ENCODE results near the gene NFE2.

Gene NFE2

GRCh38 chr12:54303640-54304039 is 2.8 kb upstream of the NFE2 start:
- H2AK5ac ChIP-seq (ENCODE audit: low read length): no peak overlapping the region
- no peak overlapping the region for H2BK12ac ChIP-seq (ENCODE audit: low read length)
- H4K91ac ChIP-seq (ENCODE audit: low read depth, low read length): no peak overlapping the region
- no peak overlapping the region for H4K8ac ChIP-seq (ENCODE audit: low read depth, low read length)
- no peak overlapping the region for H2BK5ac ChIP-seq (ENCODE audit: low read depth, low read length, poor library complexity)
- no peak overlapping the region for H3K23ac ChIP-seq (ENCODE audit: low read length)
- H3K4ac ChIP-seq (ENCODE audit: low read depth, low read length): no peak overlapping the region
- H2AFZ ChIP-seq (ENCODE audit: insufficient read depth, low read length, poor library complexity): no peak overlapping the region
- DNase-seq: no peak
- no peaks in the 10 kb centered on the region for H3K36me3 ChIP-seq (ENCODE audit: control insufficient read depth in 1 of 2, insufficient read depth in 2 of 2, low read length in 2 of 2)
- no peak overlapping the region for H3K18ac ChIP-seq (ENCODE audit: low read length)
- H3K27me3 ChIP-seq (ENCODE audit: insufficient read depth, low read length): no peaks in the 10 kb centered on the region
- H3K4me1 ChIP-seq (ENCODE audit: control insufficient read depth in 1 of 2, insufficient read depth in 2 of 2, low read length in 2 of 2): peaks cover 18 to 19% of the 10 kb centered on the region in 2 experiments
- no peak overlapping the region for H3K14ac ChIP-seq (ENCODE audit: low read length)
- no peak overlapping the region for H3K9ac ChIP-seq (ENCODE audit: low read length)
- H3K4me2 ChIP-seq (ENCODE audit: low read length): no peak overlapping the region
- H3K79me2 ChIP-seq (ENCODE audit: control insufficient read depth, insufficient read depth, low read length, poor library complexity): no peaks in the 10 kb centered on the region
- no peak overlapping the region for H2BK120ac ChIP-seq (ENCODE audit: insufficient read depth, low read length, poor library complexity)
- no peaks in the 10 kb centered on the region for H3K9me3 ChIP-seq (ENCODE audit: insufficient read depth, low read depth, low read length)
- peaks cover 5% of the 10 kb centered on the region for H3K79me1 ChIP-seq (ENCODE audit: low read length)
- H3K4me3 ChIP-seq (ENCODE audit: low read depth, low read length): no peak overlapping the region
- no peak overlapping the region for H3K27ac ChIP-seq (ENCODE audit: low read depth, low read length)
- H4K12ac ChIP-seq (ENCODE audit: low read depth, low read length): no peak overlapping the region

GRCh38 chr12:54301428-54302048 is 723 bp upstream of the NFE2 start:
- H3K18ac ChIP-seq (ENCODE audit: low read length): no peak overlapping the region
- H3K36me3 ChIP-seq (ENCODE audit: control insufficient read depth in 1 of 2, insufficient read depth in 2 of 2, low read length in 2 of 2): no peaks in the 10 kb centered on the region
- H3K27me3 ChIP-seq (ENCODE audit: insufficient read depth, low read length): no peaks in the 10 kb centered on the region

DNA sequence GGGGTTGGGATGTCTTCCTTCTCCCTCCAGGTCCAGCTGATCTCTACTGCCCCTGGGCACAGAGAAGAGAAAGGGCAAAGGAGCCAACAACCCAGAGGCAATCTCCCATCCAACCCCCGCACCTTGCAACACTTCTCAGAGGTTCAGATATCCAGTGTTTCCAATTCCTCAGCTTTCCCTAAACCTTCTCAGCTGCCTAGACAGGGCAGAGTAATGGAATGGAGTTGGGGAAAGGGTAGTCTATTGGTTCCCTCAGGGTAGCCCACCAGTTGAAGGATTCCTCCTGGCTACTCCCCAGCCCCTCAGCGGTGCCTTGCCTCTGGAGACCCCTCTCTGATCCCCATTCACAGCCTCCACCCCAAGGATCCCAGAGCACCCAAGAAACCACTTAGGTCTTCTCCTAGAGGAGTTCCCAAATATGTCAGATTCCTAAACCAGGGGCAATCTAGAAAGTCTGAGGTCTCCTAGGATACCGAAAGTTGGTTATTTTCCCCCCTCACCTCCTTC is 537 bp downstream of the NFE2 start:
- H3K79me1 ChIP-seq (ENCODE audit: low read length): peaks cover 5% of the 10 kb centered on the region
- H3K18ac ChIP-seq (ENCODE audit: low read length): no peak overlapping the region
- H3K4me2 ChIP-seq (ENCODE audit: low read length): peak overlapping the region; percentile 46
- no peak for DNase-seq
- H2BK5ac ChIP-seq (ENCODE audit: low read depth, low read length, poor library complexity): no peak overlapping the region
- H3K27me3 ChIP-seq (ENCODE audit: insufficient read depth, low read length): no peaks in the 10 kb centered on the region
- H2BK120ac ChIP-seq (ENCODE audit: insufficient read depth, low read length, poor library complexity): no peak overlapping the region
- no peaks in the 10 kb centered on the region for H3K9me3 ChIP-seq (ENCODE audit: insufficient read depth, low read depth, low read length)
- H2AK5ac ChIP-seq (ENCODE audit: low read length): peak overlapping the region; percentile 12
- no peak overlapping the region for H3K27ac ChIP-seq (ENCODE audit: low read depth, low read length)
- H3K36me3 ChIP-seq (ENCODE audit: control insufficient read depth in 1 of 2, insufficient read depth in 2 of 2, low read length in 2 of 2): no peaks in the 10 kb centered on the region
- no peak overlapping the region for H3K4ac ChIP-seq (ENCODE audit: low read depth, low read length)
- H3K79me2 ChIP-seq (ENCODE audit: control insufficient read depth, insufficient read depth, low read length, poor library complexity): no peaks in the 10 kb centered on the region
- no peak overlapping the region for H4K8ac ChIP-seq (ENCODE audit: low read depth, low read length)
- no peak overlapping the region for H4K12ac ChIP-seq (ENCODE audit: low read depth, low read length)
- peaks cover 18 to 19% of the 10 kb centered on the region in 2 experiments for H3K4me1 ChIP-seq (ENCODE audit: control insufficient read depth in 1 of 2, insufficient read depth in 2 of 2, low read length in 2 of 2)
- no peak overlapping the region for H3K23ac ChIP-seq (ENCODE audit: low read length)
- peak overlapping the region; percentile 37 for H2BK12ac ChIP-seq (ENCODE audit: low read length)
- H3K4me3 ChIP-seq (ENCODE audit: low read depth, low read length): peak overlapping the region; percentile 16
- H3K14ac ChIP-seq (ENCODE audit: low read length): no peak overlapping the region
- peak overlapping the region; percentile 7 for H4K91ac ChIP-seq (ENCODE audit: low read depth, low read length)
- no peak overlapping the region for H2AFZ ChIP-seq (ENCODE audit: insufficient read depth, low read length, poor library complexity)
- no peak overlapping the region for H3K9ac ChIP-seq (ENCODE audit: low read length)
- WGBS (ENCODE audit: extremely low coverage, insufficient coverage, insufficient read length): no CpG with 5 or more reads among the region's 3 CpGs

More at GRCh38 chr12:54301428-54302048, 723 bp upstream of the NFE2 start:
- Histone ChIP-seq H4K91ac (ENCODE audit: low read depth, low read length) (peak overlapping the region; percentile 45), H3K9me3 (ENCODE audit: insufficient read depth, low read depth, low read length) (no peaks in the 10 kb centered on the region), H3K4me1 (ENCODE audit: control insufficient read depth in 1 of 2, insufficient read depth in 2 of 2, low read length in 2 of 2) (peaks cover 18 to 19% of the 10 kb centered on the region in 2 experiments), H2BK120ac (ENCODE audit: insufficient read depth, low read length, poor library complexity) (peak overlapping the region; percentile 1), H3K27ac (ENCODE audit: low read depth, low read length) (no peak overlapping the region), H3K79me2 (ENCODE audit: control insufficient read depth, insufficient read depth, low read length, poor library complexity) (no peaks in the 10 kb centered on the region), H4K8ac (ENCODE audit: low read depth, low read length) (peak overlapping the region; percentile 25), H2BK5ac (ENCODE audit: low read depth, low read length, poor library complexity) (no peak overlapping the region), H2AK5ac (ENCODE audit: low read length) (no peak overlapping the region), H3K4me3 (ENCODE audit: low read depth, low read length) (no peak overlapping the region), H3K23ac (ENCODE audit: low read length) (no peak overlapping the region), H3K9ac (ENCODE audit: low read length) (no peak overlapping the region), H3K14ac (ENCODE audit: low read length) (no peak overlapping the region), H3K4ac (ENCODE audit: low read depth, low read length) (no peak overlapping the region), H2BK12ac (ENCODE audit: low read length) (no peak overlapping the region), H2AFZ (ENCODE audit: insufficient read depth, low read length, poor library complexity) (no peak overlapping the region), H3K79me1 (ENCODE audit: low read length) (peaks cover 5% of the 10 kb centered on the region), H3K4me2 (ENCODE audit: low read length) (peak overlapping the region; percentile 46), H4K12ac (ENCODE audit: low read depth, low read length) (no peak overlapping the region)
- no CpG with 5 or more reads among the region's 1 CpG for WGBS (ENCODE audit: extremely low coverage, insufficient coverage, insufficient read length)
- DNase-seq: no peak

DNA sequence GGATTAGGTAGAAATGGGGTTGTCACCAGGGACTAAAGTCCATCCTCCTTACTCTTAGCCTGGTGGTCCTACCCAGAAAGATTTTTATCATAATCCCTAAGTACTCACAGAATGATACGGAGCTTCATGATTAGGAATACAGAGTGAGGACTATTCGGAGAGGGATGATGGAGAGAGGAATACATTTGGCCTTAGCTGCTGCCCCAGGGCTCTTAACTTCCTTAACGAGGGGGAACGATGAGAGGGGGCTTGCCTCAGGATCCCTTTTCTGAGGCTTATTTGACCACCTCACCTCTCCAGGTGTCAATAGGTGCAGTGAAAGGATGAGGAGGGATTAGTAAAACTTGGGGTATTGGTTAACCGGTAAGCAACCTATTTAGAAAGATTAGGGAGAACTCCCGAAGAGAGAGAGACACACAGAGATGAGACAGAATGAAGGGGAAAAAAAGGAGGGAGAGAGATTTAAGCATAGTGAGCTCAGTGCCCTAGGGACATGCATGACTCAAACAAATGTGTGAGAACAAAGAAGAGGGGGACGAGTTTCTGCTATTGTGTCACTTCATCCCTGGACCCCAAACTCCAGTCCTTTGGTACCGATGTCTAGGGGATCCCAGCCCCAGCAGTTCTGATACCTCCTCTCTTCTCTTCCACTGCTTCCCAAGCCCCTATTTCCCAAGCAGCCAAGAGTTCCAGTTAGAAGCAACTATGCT is 1.1 kb downstream of the NFE2 start:
- Histone ChIP-seq H2BK12ac (ENCODE audit: low read length) (no peak overlapping the region), H3K9me3 (ENCODE audit: insufficient read depth, low read depth, low read length) (no peaks in the 10 kb centered on the region), H3K79me2 (ENCODE audit: control insufficient read depth, insufficient read depth, low read length, poor library complexity) (no peaks in the 10 kb centered on the region), H3K79me1 (ENCODE audit: low read length) (peaks cover 5% of the 10 kb centered on the region), H3K27ac (ENCODE audit: low read depth, low read length) (no peak overlapping the region), H3K4me3 (ENCODE audit: low read depth, low read length) (no peak overlapping the region), H3K9ac (ENCODE audit: low read length) (no peak overlapping the region), H3K27me3 (ENCODE audit: insufficient read depth, low read length) (no peaks in the 10 kb centered on the region), H4K12ac (ENCODE audit: low read depth, low read length) (no peak overlapping the region), H3K18ac (ENCODE audit: low read length) (no peak overlapping the region), H3K4ac (ENCODE audit: low read depth, low read length) (no peak overlapping the region), H2BK5ac (ENCODE audit: low read depth, low read length, poor library complexity) (no peak overlapping the region), H3K23ac (ENCODE audit: low read length) (no peak overlapping the region), H2BK120ac (ENCODE audit: insufficient read depth, low read length, poor library complexity) (no peak overlapping the region), H3K36me3 (ENCODE audit: control insufficient read depth in 1 of 2, insufficient read depth in 2 of 2, low read length in 2 of 2) (no peaks in the 10 kb centered on the region), H4K8ac (ENCODE audit: low read depth, low read length) (no peak overlapping the region), H3K14ac (ENCODE audit: low read length) (no peak overlapping the region), H2AK5ac (ENCODE audit: low read length) (no peak overlapping the region), H4K91ac (ENCODE audit: low read depth, low read length) (no peak overlapping the region), H2AFZ (ENCODE audit: insufficient read depth, low read length, poor library complexity) (no peak overlapping the region), H3K4me1 (ENCODE audit: control insufficient read depth in 1 of 2, insufficient read depth in 2 of 2, low read length in 2 of 2) (peaks cover 18 to 19% of the 10 kb centered on the region in 2 experiments), H3K4me2 (ENCODE audit: low read length) (no peak overlapping the region)
- no CpG with 5 or more reads among the region's 8 CpGs for WGBS (ENCODE audit: extremely low coverage, insufficient coverage, insufficient read length)
- DNase-seq: no peak

All from trophoblast cell (in vitro differentiated cells and primary cell).